ENCODE data around the gene TYROBP. TPM values are rescaled to one million over a fixed set of nuclear protein-coding genes. Genes with fewer than 3 reads are reported as not detected.
"Not testable (repeated sequence)": the region's sequence is repeated elsewhere in the genome, so short reads cannot be mapped to it uniquely, and the experiment has no call there.

The TYROBP gene
- total and polyA plus RNA-seq, 8 donors: 12.3 to 407 (median 14.1) TPM

DNA sequence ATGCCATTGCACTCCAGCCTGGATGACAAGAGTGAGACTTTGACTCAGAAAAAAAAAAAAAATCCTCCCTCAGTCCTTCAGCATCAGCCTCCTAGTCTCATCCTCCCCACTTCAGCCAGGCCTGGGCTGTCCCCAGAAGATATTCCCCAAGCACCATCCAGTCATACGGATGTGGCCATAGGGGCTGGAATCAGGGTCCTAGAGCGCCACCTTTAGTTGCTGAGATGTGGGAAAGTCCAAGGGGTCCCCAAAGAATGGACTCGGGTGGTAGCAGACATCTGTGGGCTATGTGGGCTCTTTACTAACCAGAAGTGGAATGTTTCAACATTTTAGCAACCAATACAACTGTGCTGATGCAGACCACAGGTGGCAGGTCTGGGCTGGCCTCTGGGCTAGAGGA is 3.1 kb upstream of the TYROBP start:
- H3K27ac ChIP-seq: peak overlapping the region in 1 of 2 donors; percentile 96
- TF ChIP-seq, protein P1, sequence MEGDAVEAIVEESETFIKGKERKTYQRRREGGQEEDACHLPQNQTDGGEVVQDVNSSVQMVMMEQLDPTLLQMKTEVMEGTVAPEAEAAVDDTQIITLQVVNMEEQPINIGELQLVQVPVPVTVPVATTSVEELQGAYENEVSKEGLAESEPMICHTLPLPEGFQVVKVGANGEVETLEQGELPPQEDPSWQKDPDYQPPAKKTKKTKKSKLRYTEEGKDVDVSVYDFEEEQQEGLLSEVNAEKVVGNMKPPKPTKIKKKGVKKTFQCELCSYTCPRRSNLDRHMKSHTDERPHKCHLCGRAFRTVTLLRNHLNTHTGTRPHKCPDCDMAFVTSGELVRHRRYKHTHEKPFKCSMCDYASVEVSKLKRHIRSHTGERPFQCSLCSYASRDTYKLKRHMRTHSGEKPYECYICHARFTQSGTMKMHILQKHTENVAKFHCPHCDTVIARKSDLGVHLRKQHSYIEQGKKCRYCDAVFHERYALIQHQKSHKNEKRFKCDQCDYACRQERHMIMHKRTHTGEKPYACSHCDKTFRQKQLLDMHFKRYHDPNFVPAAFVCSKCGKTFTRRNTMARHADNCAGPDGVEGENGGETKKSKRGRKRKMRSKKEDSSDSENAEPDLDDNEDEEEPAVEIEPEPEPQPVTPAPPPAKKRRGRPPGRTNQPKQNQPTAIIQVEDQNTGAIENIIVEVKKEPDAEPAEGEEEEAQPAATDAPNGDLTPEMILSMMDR (IDR thresholded peaks at IDR 0.05): no peak

DNA sequence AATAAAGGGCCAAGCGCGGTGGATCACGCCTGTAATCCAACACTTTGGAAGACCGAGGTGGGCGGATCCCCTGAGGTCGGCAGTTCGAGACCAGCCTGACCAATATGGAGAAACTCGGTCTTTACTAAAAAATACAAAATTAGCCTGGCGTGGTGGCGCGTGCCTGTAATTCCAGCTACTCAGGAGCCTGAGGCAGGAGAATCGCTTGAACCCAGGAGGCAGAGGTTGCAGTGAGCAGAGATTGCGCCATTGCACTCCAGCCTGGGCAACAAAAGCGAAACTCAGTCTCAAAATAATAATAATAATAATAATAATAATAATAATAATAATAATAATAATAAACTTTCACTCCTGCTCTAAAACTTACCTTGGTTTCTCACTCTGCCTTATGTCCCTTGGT is 2.3 kb upstream of the TYROBP start:
- intact Hi-C loops (cut with DNase I); H3K9me3 ChIP-seq; H3K4me3 ChIP-seq; H3K27me3 ChIP-seq; ATAC-seq: not testable (repeated sequence)
- H3K4me1 ChIP-seq: peaks cover 0 to 74% of the 10 kb centered on the region in 2 donors
- peak overlapping the region in 1 of 2 donors; percentile 96 for H3K27ac ChIP-seq
- peaks cover 0 to 11% of the 10 kb centered on the region in 2 donors for H3K36me3 ChIP-seq
- peak in 1 of 4 donors; percentile 50 for DNase-seq

More for the DNA sequence above, 3.1 kb upstream of the TYROBP start:
- Histone ChIP-seq H3K9me3 (no peaks in the 10 kb centered on the region), H3K4me3 (no peak overlapping the region), H3K36me3 (peaks cover 0 to 11% of the 10 kb centered on the region in 2 donors), H3K4me1 (peaks cover 0 to 74% of the 10 kb centered on the region in 2 donors), H3K27me3 (no peaks in the 10 kb centered on the region)
- peak in 1 of 4 donors; percentile 2 for DNase-seq
- intact Hi-C loops (cut with DNase I): no loop called here
- no peak for ATAC-seq

DNA sequence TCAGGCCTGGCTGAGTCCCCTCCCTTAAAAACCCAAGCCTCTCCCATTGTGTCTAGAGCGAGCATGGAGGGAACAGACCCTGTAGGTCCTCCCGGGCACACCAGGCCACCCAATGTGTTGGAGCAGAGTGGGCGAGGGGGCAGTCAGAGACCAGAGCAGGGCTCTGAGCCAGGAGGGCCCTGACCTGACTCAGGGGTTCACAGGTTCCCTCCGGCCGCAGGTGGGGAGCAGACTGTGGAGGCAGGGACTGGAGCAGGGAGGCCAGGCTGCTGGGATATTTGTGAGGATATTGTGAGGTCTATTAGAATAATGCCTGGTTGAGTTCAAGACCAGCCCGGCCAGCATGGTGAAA is 1.6 kb upstream of the TYROBP start:
- Histone ChIP-seq H3K36me3 (peaks cover 0 to 11% of the 10 kb centered on the region in 2 donors), H3K27ac (peak overlapping the region; percentile 82 to 96), H3K9me3 (no peaks in the 10 kb centered on the region), H3K4me1 (peaks cover 0 to 75% of the 10 kb centered on the region in 2 donors), H3K27me3 (no peaks in the 10 kb centered on the region), H3K4me3 (peak overlapping the region in 1 of 2 donors; percentile 80)
- DNase-seq (no peak), ATAC-seq (no peak)
- intact Hi-C loops (cut with DNase I): no loop called here
- TF ChIP-seq, protein P1 (IDR thresholded peaks at IDR 0.05): no peak

DNA sequence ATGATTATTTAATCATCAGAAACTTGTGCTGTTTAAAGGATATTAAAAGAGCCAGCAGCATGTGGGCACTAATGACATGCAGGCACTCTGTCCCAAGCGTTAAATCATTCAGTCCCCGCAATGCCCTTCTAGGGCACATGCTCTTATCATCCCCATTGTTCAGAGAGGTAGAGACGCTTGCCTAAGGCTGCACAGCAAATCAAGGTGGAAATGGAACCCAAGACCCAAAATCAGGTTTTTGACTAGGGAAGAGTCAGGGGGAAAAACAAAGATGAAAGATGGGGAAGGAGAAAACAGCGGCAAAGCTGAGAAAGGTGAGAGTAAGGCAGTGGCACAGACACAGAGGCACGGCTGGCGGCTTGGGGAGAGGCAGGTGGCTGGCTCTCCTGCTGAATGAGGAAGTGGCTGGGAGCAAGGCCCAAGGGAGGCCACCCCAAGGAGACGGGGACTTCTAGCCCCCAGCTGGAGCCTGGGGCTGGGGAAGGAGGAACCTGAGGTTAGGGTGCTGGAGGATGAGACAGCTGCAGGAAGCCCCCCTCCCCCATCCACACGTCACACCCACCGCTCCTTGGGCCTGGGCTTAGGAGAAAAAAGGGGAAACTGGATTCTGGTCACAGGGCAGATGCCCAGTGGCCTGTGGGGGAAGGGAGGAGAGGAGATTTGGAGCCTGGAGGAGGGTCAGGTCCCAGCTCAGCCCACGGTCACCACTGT is 1.0 kb upstream of the TYROBP start:
- TF ChIP-seq, protein P1 (IDR thresholded peaks at IDR 0.05): peak in 1 of 2 donors; percentile 14
- H3K27ac ChIP-seq: peak overlapping the region; percentile 82 to 96
- peak in 3 of 4 donors; percentile 36 to 96 (median 93) for DNase-seq
- H3K36me3 ChIP-seq: peaks cover 0 to 11% of the 10 kb centered on the region in 2 donors
- peak overlapping the region in 1 of 2 donors; percentile 80 for H3K4me3 ChIP-seq
- intact Hi-C loops (cut with DNase I): no loop called here
- H3K27me3 ChIP-seq: no peaks in the 10 kb centered on the region
- peak; percentile 83 for ATAC-seq
- H3K9me3 ChIP-seq: no peaks in the 10 kb centered on the region
- H3K4me1 ChIP-seq: peaks cover 0 to 75% of the 10 kb centered on the region in 2 donors

DNA sequence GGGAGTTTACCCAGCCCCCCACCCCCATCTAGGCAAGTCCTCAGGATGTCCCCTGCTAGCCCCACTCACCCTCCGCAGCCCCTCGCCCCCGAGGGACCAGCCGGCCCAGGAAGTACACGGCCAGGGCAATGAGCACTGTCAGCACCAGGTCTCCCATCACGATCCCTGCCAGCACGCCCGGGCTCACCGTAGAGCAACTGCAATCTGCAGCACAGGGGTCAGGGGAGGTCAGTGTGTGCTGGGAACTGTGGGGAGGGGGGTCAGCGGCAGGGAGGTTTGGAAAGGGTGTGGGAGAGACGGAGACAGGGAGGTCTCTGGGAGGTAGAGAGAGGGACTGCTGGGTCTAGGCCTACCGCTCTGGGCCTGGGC is 734 bp downstream of the TYROBP start:
- Histone ChIP-seq H3K27ac (peak overlapping the region; percentile 53 to 96), H3K36me3 (peaks cover 0 to 11% of the 10 kb centered on the region in 2 donors), H3K9me3 (no peaks in the 10 kb centered on the region), H3K4me3 (peak overlapping the region in 1 of 2 donors; percentile 80), H3K27me3 (no peaks in the 10 kb centered on the region), H3K4me1 (peaks cover 0 to 75% of the 10 kb centered on the region in 2 donors)
- DNase-seq: peak in 1 of 4 donors; percentile 77
- intact Hi-C loops (cut with DNase I): no loop called here
- no peak for ATAC-seq
- TF ChIP-seq, protein P1 (IDR thresholded peaks at IDR 0.05): no peak
